AG04450 (cell line): ENCODE data around the gene ZMYM2. TPM values are rescaled to one million over a fixed set of nuclear protein-coding genes. Genes with fewer than 3 reads are reported as not detected.

ENCODE experiments used
- CTCF ChIA-PET: fragments of 300-600, 350-600 bp; formaldehyde crosslinking; extraction: SDS; loops from one replicate; lab custom pipeline; 2022; ENCODE audit warnings: antibody characterized with exemption, inconsistent platforms; lab: Charles Lee
- POLR2A ChIA-PET: fragments of 350-600 bp; formaldehyde crosslinking; extraction: SDS; loops from one replicate; lab custom pipeline; 2021; ENCODE audit warnings: antibody characterized with exemption, inconsistent platforms; lab: Yijun Ruan, JAX
- DNase-seq: peaks from one replicate; pipeline ENCODE4 v3.0.0-alpha.2; 2011; ENCODE audit warnings: low read depth, low spot score
- H3K27ac ChIP-seq: one replicate; pipeline ENCODE4 v1.5.1; 2012; ENCODE audit warnings: low read depth, low read length, control low read depth
- H3K27me3 ChIP-seq: one replicate; pipeline ENCODE4 v1.6.0; 2012; ENCODE audit warnings: low read length; ENCODE audit not compliant: control insufficient read depth, insufficient read depth
- H3K4me3 ChIP-seq: 2 replicates; pipeline ENCODE4 v1.5.1; 2011; ENCODE audit warnings: mild to moderate bottlenecking, low read depth, low read length, control low read depth
- H3K9me3 ChIP-seq: 2 replicates; pipeline ENCODE4 v1.5.1; 2012; ENCODE audit warnings: low read length; ENCODE audit not compliant: control insufficient read depth, insufficient read depth
- polyA minus RNA-seq: library from RNA; depleted of rRNA, polyadenylated mRNA; stranded (reverse); fragments of >200 nt; gene quantifications from 2 replicates; pipeline ENCODE4 v1.2.3, GENCODE V29; 2011; rRNA and poly(A)+ RNA removed
- polyA plus RNA-seq: library from polyadenylated mRNA; depleted of rRNA; stranded (reverse); fragments of >200 nt; gene quantifications from 2 replicates; pipeline ENCODE4 v1.2.3, GENCODE V29; 2011; rRNA removed
- TF ChIP-seq, protein P1 (sequence below): IDR thresholded peaks from 2 replicates; pipeline ENCODE4 v1.5.1; 2011; ENCODE audit warnings: low read depth, low read length, control low read depth, inconsistent platforms

The ZMYM2 gene
- polyA plus RNA-seq (36.5 and 46.1 TPM in 2 replicates), polyA minus RNA-seq (34.2 and 64.0 TPM in 2 replicates)

DNA sequence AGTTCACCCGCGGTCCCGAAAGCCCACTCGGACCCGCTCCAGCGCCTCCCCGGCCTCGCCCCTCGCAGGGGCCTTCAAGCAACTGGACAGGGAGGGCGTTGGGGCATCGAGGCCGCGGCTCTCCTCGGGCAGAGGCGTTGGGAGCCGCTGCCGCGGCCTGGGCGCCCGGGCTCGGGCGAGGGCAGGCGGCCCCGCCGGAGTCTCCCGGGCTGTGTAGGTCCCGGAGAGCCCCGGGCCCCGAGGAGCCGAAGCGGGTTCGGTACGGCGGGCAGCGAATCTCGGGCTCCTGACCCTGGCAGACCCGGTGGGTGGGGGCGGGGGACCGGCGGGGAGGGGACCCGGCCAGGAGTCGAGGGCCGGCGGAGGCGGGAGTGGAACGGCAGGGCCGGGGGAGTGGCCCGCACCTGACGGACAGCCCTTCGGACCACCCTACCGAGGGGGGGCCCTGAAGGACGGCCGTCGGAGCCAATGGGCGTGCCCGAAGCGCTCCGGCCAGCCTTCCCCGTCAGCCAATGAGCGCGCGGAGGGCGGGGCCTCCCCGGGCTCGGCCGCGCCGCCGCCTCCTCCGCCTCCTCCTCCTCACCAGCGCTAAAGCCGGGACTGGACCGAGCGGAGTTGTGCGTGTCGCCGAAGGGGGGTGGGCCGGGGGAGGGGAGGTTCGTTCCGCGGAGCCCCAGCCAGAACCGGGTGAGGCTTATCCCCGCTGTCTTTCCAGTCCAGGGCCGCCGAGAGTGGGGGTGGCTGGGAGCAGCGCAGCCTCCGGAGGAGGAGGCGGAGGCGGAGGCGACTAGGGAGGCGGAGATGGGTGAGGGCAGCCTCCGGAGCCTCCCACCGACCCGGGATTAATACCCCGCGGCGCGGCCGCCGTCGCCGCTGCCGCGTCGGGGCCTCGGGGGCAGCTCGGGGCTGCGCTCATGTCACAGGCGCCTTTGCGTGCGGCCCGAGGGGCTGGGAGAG, at the start of gene ZMYM2:
ZMYM2 (plus strand) TSS at position 573 of the 957 bp plus-strand sequence. CDS start 34,346 bp downstream, outside the sequence.
- CTCF ChIA-PET = no interaction called here
- POLR2A ChIA-PET = no interaction called here
- no peaks in the 10 kb centered on the region for H3K27me3 ChIP-seq

DNA sequence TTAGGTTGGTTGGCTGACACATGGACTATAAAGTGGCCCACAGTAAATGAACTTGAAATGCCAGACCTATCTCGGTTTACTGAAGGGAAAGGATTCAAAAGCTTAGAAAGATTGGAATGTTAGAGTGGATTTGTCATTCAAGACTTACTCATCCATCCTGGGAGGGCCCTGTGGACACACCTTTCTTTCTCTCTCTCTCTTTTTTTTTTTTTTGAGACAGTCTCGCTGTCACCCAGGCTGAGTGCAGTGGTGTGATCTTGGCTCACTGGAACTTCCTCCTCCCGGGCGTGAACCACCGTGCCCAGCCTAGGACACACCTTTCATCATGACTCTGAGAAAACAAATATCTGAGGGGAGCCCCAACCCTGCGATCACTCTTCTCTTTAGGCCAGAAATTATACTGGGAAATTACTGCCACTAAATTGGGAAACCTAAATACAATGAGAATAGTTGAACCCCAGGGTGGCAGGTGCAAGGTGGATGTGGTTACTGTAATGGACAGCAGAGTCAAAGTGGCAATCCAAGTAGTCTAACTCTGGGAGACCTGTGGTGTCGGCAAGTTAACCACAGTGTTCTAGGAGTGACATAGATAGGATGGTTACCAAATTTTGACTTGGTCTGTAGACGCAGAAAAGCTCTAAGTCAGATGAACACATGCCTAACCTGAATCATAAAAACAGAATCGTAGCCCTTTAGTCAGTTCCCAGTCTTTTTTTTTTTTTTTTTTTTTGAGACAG, 48.0 kb upstream of the ZMYM2 start:
- no peaks in the 10 kb centered on the region for H3K9me3 ChIP-seq
- DNase-seq = no peak
- no peak overlapping the region for H3K27ac ChIP-seq
- ChIA-PET CTCF (no interaction called here), POLR2A (no interaction called here)
- peaks cover under 1% of the 10 kb centered on the region for H3K27me3 ChIP-seq
- TF ChIP-seq, protein P1, sequence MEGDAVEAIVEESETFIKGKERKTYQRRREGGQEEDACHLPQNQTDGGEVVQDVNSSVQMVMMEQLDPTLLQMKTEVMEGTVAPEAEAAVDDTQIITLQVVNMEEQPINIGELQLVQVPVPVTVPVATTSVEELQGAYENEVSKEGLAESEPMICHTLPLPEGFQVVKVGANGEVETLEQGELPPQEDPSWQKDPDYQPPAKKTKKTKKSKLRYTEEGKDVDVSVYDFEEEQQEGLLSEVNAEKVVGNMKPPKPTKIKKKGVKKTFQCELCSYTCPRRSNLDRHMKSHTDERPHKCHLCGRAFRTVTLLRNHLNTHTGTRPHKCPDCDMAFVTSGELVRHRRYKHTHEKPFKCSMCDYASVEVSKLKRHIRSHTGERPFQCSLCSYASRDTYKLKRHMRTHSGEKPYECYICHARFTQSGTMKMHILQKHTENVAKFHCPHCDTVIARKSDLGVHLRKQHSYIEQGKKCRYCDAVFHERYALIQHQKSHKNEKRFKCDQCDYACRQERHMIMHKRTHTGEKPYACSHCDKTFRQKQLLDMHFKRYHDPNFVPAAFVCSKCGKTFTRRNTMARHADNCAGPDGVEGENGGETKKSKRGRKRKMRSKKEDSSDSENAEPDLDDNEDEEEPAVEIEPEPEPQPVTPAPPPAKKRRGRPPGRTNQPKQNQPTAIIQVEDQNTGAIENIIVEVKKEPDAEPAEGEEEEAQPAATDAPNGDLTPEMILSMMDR = no peak
- H3K4me3 ChIP-seq = no peak overlapping the region

More for the DNA sequence above, at the start of gene ZMYM2:
- peak; percentile 93 for DNase-seq
- Histone ChIP-seq H3K9me3 (no peaks in the 10 kb centered on the region; the same call in 1 of the 2 replicates), H3K27ac (peak within 1 kb of the TSS; percentile 90), H3K4me3 (peak within 1 kb of the TSS; percentile 91)
- TF ChIP-seq, protein P1 = no peak

DNA sequence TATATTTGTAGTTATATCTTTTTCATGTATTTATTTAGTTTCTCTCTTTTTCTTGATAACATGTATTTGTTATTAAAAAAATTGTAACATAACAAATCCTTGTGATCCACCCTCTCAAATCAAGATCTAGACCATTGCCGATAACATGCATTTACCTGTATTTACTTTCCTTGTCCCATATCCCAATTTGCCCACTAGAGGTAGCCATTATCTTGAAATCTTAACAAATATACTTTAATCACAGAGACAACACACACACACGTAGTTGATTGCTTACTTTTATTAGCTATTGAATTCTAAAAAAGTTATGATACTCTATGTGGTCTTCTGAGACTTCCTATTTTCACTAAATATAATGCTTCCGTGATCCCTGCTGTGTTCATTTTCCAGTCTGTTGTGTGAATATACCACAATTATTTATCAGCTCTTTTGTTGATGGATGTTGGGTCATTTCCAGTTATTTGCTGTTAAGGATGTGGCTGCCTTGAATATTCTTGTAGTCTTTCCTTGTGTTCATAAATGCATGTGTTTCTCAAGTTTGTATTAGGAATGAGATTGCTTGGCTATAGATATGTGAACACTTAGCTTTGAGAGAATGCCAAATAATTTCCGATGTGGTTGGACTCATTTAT, 31.3 kb upstream of the ZMYM2 start:
- CTCF ChIA-PET = interaction anchor here (0.5 to 1.6 kb wide), 12 partner anchors 10 to 230 kb away, joined by 3 to 7 read pairs (median 3); no protein-coding TSS in a partner anchor
- Histone ChIP-seq H3K4me3 (no peak overlapping the region), H3K27ac (no peak overlapping the region), H3K9me3 (no peaks in the 10 kb centered on the region), H3K27me3 (no peaks in the 10 kb centered on the region)
- TF ChIP-seq, protein P1 = peak; percentile 62
- POLR2A ChIA-PET = no interaction called here
- DNase-seq = no peak

DNA sequence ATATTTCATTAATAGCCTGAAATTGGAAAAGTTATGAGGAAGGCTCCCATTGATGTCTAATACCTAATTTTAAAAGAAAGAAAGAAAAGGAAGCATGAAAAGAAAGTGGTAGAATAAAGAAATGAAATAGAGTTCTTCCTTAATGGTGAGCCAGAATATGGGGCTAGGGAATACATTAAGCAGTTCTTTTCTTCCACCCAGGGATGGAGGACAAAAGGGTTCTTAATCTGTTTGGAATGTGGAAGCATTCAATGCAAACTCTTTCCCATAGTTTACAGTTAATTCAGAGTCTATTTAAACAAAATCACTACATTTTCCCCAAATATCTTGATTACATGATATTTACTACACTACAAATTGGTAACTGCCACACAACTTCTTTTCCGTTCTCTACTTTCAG, 18.4 kb upstream of the ZMYM2 start:
- no peaks in the 10 kb centered on the region for H3K27me3 ChIP-seq
- H3K27ac ChIP-seq = no peak overlapping the region
- CTCF ChIA-PET = no interaction called here
- no peak overlapping the region for H3K4me3 ChIP-seq
- POLR2A ChIA-PET = no interaction called here
- H3K9me3 ChIP-seq = no peaks in the 10 kb centered on the region
- TF ChIP-seq, protein P1 = no peak
- no peak for DNase-seq
